Measurements from ENCODE around the gene UBE2B.
"Not testable (repeated sequence)": the region's sequence is repeated elsewhere in the genome, so short reads cannot be mapped to it uniquely, and the experiment has no call there.

UBE2B gene

GRCh38 chr5:134370871-134371833, at the start of gene UBE2B:
Gene UBE2B (plus strand): TSS chr5:134371569. CDS start chr5:134371596, 27 bp downstream.
- Mint-ChIP-seq H3K27me3 (peaks cover 17% of the 10 kb centered on the region), H3K4me1 (peaks cover 49% of the 10 kb centered on the region), H3K36me3 (peaks cover 38% of the 10 kb centered on the region), H3K9me3 (peaks cover 3% of the 10 kb centered on the region), H3K27ac (peak within 1 kb of the TSS; percentile 99), H3K4me3 (peak within 1 kb of the TSS; percentile 99)
- CTCF ChIA-PET, result interaction anchor here (0.6 to 2.4 kb wide), 8 partner anchors 11 to 216 kb away, joined by 3 to 11 read pairs (median 6); partner anchors contain the start of gene CDKN2AIPNL
- DNase-seq, result peak; percentile 99

DNA sequence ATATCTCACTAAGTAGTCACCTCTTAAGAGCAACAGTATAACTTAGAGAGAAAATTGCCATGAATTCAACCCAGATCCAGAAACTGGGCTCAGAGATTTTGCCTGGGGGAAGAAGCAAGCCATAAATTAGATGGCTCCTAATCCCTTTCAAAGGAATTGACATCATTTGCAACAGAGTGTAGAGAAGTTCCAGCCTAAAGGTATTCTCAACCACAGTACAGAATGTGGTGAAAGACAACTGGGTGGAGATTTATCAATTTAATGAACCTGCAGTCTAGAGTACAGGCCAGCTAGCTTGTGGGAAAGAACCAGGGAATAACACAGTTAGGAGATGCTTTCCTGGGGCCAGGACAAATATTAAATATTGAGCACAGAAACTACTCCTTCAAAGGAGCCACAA, 44.0 kb upstream of the UBE2B start:
- Mint-ChIP-seq H3K4me1 (peaks cover 2% of the 10 kb centered on the region), H3K4me3 (no peak overlapping the region), H3K27ac (no peak overlapping the region), H3K9me3 (peaks cover 28% of the 10 kb centered on the region), H3K36me3 (peaks cover 4% of the 10 kb centered on the region), H3K27me3 (peaks cover 5% of the 10 kb centered on the region)
- no peak for DNase-seq
- CTCF ChIA-PET, result no interaction called here

DNA sequence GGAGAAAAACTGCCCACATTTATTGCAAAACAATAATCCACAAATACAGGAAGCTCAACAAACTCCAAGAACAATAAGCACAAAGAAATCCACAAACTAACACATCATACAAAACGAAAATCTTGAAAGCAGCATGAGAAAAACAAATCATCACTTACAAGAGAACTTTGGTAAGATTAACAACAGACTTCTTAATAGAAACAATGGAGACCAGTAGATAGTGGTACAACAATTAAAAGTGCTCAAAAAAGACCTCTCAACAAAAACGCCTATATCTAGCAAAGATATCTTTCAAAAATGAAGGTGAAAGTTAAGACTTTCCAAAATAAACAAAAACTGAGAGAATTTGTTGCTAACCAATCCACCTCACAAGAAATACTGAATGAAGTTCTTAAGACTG, 42.8 kb upstream of the UBE2B start:
- H3K27me3 Mint-ChIP-seq, result peaks cover 17% of the 10 kb centered on the region
- DNase-seq, result no peak
- H3K4me3 Mint-ChIP-seq, result no peak overlapping the region
- H3K9me3 Mint-ChIP-seq, result peaks cover 36% of the 10 kb centered on the region
- CTCF ChIA-PET, result no interaction called here
- H3K27ac Mint-ChIP-seq, result no peak overlapping the region
- H3K4me1 Mint-ChIP-seq, result peaks cover 2% of the 10 kb centered on the region
- peaks cover 5% of the 10 kb centered on the region for H3K36me3 Mint-ChIP-seq

DNA sequence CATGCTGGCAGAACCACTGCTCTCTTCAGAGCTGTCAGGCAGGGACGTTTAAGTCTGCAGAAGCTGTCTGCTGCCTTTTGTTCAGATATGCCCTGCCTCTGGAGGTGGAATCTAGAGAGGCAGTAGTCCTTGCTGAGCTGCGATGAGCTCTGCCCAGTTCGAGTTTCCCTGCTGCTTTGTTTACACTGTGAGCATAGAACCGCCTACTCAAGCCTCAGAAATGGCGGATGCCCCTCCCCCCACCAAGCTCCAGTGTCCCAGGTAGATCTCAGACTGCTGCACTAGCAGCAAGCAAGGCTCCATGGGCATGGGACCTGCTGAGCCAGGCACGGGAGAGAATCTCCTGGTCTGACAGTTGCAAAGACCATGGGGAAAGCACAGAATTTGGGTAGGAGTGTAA, 34.5 kb upstream of the UBE2B start:
- CTCF ChIA-PET, result not testable (repeated sequence)

GRCh38 chr5:134343500-134343899, 27.9 kb upstream of the UBE2B start:
- H3K36me3 Mint-ChIP-seq, H3K27ac Mint-ChIP-seq, CTCF ChIA-PET, H3K4me3 Mint-ChIP-seq, H3K9me3 Mint-ChIP-seq, H3K27me3 Mint-ChIP-seq, DNase-seq, H3K4me1 Mint-ChIP-seq: not testable (repeated sequence)

More for the DNA sequence above, 34.5 kb upstream of the UBE2B start:
- not testable (repeated sequence) for H3K4me1 Mint-ChIP-seq, H3K4me3 Mint-ChIP-seq, DNase-seq, H3K36me3 Mint-ChIP-seq, H3K27ac Mint-ChIP-seq
- Mint-ChIP-seq H3K9me3 (peaks cover 14% of the 10 kb centered on the region), H3K27me3 (peaks cover 21% of the 10 kb centered on the region)

DNA sequence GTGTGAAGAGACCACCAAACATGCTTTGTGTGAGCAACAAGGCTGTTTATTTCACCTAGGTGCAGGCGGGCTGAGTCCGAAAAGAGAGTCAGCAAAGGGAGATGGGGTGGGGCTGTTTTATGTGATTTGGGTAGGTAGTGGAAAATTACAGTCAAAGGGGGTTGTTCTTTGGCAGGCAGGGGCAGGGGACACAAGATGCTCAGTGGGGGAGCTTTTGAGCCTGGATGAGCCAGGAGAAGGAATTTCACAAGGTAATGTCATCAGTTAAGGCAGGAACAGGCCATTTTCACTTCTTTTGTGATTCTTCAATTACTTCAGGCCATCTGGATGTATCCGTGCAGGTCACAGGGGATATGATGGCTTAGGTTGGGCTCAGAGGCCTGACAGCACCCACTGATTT, 25.9 kb upstream of the UBE2B start:
- DNase-seq, H3K27me3 Mint-ChIP-seq, CTCF ChIA-PET, H3K36me3 Mint-ChIP-seq, H3K4me1 Mint-ChIP-seq, H3K27ac Mint-ChIP-seq, H3K4me3 Mint-ChIP-seq, H3K9me3 Mint-ChIP-seq: not testable (repeated sequence)

- H3K36me3 Mint-ChIP-seq, result no peaks in the 10 kb centered on the region
- H3K4me3 Mint-ChIP-seq, result no peak overlapping the region
- H3K4me1 Mint-ChIP-seq, result no peaks in the 10 kb centered on the region
- H3K9me3 Mint-ChIP-seq, result no peaks in the 10 kb centered on the region
- no peak overlapping the region for H3K27ac Mint-ChIP-seq
- no peak for DNase-seq
- CTCF ChIA-PET, result no interaction called here
- no peaks in the 10 kb centered on the region for H3K27me3 Mint-ChIP-seq
Observed at GRCh38 chr5:134345996-134346395, 25.4 kb upstream of the UBE2B start.

- Mint-ChIP-seq H3K4me1 (no peaks in the 10 kb centered on the region), H3K27me3 (no peaks in the 10 kb centered on the region), H3K4me3 (no peak overlapping the region), H3K9me3 (no peaks in the 10 kb centered on the region), H3K27ac (no peak overlapping the region), H3K36me3 (no peaks in the 10 kb centered on the region)
- CTCF ChIA-PET, result no interaction called here
- no peak for DNase-seq
Observed at GRCh38 chr5:134349463-134349862, 21.9 kb upstream of the UBE2B start.

DNA sequence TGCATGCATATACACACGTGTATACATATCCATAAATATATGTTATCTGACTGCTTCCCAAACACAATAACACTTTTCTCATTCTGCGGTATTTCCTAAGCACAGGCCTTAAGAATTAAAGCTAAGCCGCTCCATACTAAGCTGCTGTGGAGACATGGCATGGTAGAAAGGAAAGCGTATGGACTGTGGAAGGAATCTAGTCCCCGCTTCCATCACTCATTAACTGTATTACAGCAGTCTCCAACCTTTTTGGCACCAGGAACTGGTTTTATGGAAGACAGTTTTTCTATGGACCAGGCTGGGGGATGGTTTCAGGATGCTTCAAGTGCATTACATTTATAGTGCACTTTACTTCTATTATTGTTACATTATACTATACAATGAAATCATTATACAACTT, 15.7 kb upstream of the UBE2B start:
- no peak for DNase-seq
- CTCF ChIA-PET, result no interaction called here
- Mint-ChIP-seq H3K4me3 (no peak overlapping the region), H3K9me3 (no peaks in the 10 kb centered on the region), H3K4me1 (no peaks in the 10 kb centered on the region), H3K27me3 (no peaks in the 10 kb centered on the region), H3K36me3 (no peaks in the 10 kb centered on the region), H3K27ac (no peak overlapping the region)

GRCh38 chr5:134365604-134366003, 5.8 kb upstream of the UBE2B start:
- peaks cover 10% of the 10 kb centered on the region for H3K36me3 Mint-ChIP-seq
- H3K27me3 Mint-ChIP-seq, result peaks cover 7% of the 10 kb centered on the region
- H3K4me3 Mint-ChIP-seq, result no peak overlapping the region
- no peak overlapping the region for H3K27ac Mint-ChIP-seq
- CTCF ChIA-PET, result no interaction called here
- H3K9me3 Mint-ChIP-seq, result peaks cover 3% of the 10 kb centered on the region
- peaks cover 31% of the 10 kb centered on the region for H3K4me1 Mint-ChIP-seq
- no peak for DNase-seq

- Mint-ChIP-seq H3K27ac (peak overlapping the region; percentile 99), H3K36me3 (peaks cover 33% of the 10 kb centered on the region), H3K4me3 (peak overlapping the region; percentile 99), H3K27me3 (peaks cover 17% of the 10 kb centered on the region), H3K4me1 (peaks cover 52% of the 10 kb centered on the region), H3K9me3 (peaks cover 3% of the 10 kb centered on the region)
- CTCF ChIA-PET, result interaction anchor here (0.6 to 1.4 kb wide), 4 partner anchors 133 to 217 kb away, joined by 3 to 5 read pairs (median 4); no protein-coding TSS in a partner anchor
- no peak for DNase-seq
Observed at GRCh38 chr5:134370311-134370870, 978 bp upstream of the UBE2B start.

- DNase-seq, result peak; percentile 59
Observed at GRCh38 chr5:134371834-134372340, 518 bp downstream of the UBE2B start.

GRCh38 chr5:134373633-134374032, 2.3 kb downstream of the UBE2B start:
- peaks cover 48% of the 10 kb centered on the region for H3K4me1 Mint-ChIP-seq
- CTCF ChIA-PET, result interaction anchor here (2.4 kb wide), 1 partner anchor 38 kb away, joined by 11 read pairs; the partner anchor contains the start of gene CDKN2AIPNL
- H3K4me3 Mint-ChIP-seq, result peak overlapping the region; percentile 52
- DNase-seq, H3K9me3 Mint-ChIP-seq, H3K27ac Mint-ChIP-seq: not testable (repeated sequence)
- H3K36me3 Mint-ChIP-seq, result peaks cover 42% of the 10 kb centered on the region
- H3K27me3 Mint-ChIP-seq, result peaks cover 11% of the 10 kb centered on the region

More at GRCh38 chr5:134371834-134372340, 518 bp downstream of the UBE2B start:
- Mint-ChIP-seq H3K27ac (peak overlapping the region; percentile 99), H3K36me3 (peaks cover 36% of the 10 kb centered on the region), H3K9me3 (peaks cover 3% of the 10 kb centered on the region), H3K27me3 (peaks cover 13% of the 10 kb centered on the region), H3K4me1 (peaks cover 44% of the 10 kb centered on the region), H3K4me3 (peak overlapping the region; percentile 99)
- CTCF ChIA-PET, result interaction anchor here (1.0 to 2.4 kb wide), 7 partner anchors 10 to 216 kb away, joined by 4 to 11 read pairs (median 8); partner anchors contain the start of gene CDKN2AIPNL

DNA sequence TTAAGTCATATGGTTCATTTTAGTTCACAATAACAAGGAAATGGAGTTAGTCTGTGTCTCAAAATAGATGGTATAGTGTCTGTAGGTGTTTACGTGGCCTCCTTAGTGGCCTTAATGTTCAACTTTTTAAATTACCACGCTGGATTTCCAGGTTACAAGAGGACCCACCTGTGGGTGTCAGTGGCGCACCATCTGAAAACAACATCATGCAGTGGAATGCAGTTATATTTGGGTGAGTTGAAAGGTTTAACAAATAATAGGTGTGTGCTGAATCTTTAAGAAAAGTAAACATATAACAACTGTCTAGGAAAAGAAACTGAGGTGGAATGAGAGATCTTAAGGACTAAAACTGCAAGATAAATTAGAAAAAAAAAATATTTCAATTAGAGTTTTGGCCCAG, 2.9 kb downstream of the UBE2B start:
- H3K4me1 Mint-ChIP-seq, result peaks cover 54% of the 10 kb centered on the region
- H3K27ac Mint-ChIP-seq, result no peak overlapping the region
- CTCF ChIA-PET, result interaction anchor here (0.7 to 1.8 kb wide), 4 partner anchors 10 to 331 kb away, joined by 3 to 5 read pairs (median 4); no protein-coding TSS in a partner anchor
- peak; percentile 41 for DNase-seq
- no peak overlapping the region for H3K4me3 Mint-ChIP-seq
- peaks cover 48% of the 10 kb centered on the region for H3K36me3 Mint-ChIP-seq
- H3K27me3 Mint-ChIP-seq, result peaks cover 11% of the 10 kb centered on the region
- no peaks in the 10 kb centered on the region for H3K9me3 Mint-ChIP-seq
